Measurements from ENCODE around the gene GSTP1.

GRCh38 chr11:67604815-67605214 lies 21.2 kb downstream of the GSTP1 start:
- TF ChIP-seq POLR2A (IDR thresholded peaks at IDR 0.05; ENCODE audit: low read length) (no peak), GATA1 (IDR thresholded peaks at IDR 0.05; ENCODE audit: low read depth, low read length) (no peak)

Data from erythroblast (primary cell).